ENCODE results near the gene IVL. TPM values are rescaled to one million over a fixed set of nuclear protein-coding genes. Genes with fewer than 3 reads are reported as not detected.

The IVL gene
- not detected in 2 replicates for polyA plus RNA-seq

GRCh38 chr1:152907686-152908601 lies at the start of gene IVL:
Gene IVL, plus strand, starts transcription at chr1:152908546. Its CDS starts 1,252 bp downstream, at chr1:152909798.

DNA sequence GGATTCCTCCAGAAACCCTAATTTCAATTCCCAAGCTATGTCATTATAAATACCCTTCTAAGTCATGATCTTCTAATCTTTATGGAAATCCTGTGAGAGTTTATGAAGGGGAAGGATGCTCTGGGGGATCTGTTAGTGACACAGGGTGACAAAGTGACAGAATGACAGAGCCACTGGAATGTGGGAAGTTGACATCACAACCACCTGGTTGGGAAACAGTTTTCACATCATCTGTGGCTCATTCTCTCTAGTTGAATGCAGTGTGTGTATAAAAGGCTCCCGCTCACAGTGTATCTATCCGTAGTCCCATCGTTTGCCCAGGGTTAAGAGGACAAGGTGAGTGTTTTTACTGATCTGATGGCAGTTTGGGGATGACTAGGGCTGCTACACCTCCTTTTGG lies 48.6 kb upstream of the IVL start, which contains the start of gene LCE7A:
Gene LCE7A (plus strand): TSS at position 301 of the 400 bp plus-strand sequence. CDS start 702 bp downstream, outside the sequence.

GRCh38 chr1:152878042-152878441 lies 30.3 kb upstream of the IVL start, which contains the start of gene SMCP:
Gene SMCP, plus strand, starts transcription at chr1:152878322. Its CDS starts 6,101 bp downstream, at chr1:152884423.

DNA sequence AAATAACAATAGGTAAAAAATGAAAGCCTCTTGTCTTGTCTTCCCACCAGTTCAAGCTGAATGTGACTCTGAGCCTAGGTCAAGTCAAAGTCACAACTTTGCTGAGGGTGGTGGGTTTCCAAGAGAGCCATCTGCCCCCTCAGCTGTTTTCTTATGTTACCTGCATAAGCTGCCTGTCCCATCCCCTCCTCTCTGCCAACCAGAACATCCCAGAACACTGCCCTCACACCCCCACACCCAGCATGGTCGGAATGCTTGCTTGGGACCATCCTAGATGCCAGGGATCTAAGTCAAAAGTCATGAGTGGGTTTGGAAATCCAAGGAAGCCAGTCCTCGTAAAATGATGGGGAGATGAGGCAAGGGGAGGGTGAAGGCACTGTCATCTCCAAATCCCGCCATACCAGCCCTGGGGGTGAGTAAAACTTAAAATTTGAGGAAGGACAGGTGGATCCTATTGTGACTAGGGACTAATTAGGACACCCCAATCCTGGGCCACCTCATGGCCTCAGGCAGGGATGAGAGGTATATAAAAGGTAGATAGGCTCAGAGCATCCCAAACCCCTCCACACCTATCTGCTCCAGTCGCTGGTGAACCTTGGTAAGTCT lies 38.4 kb downstream of the IVL start, which contains the start of gene SPRR5:
Gene SPRR5 (plus strand): TSS at position 556 of the 606 bp plus-strand sequence. CDS start 1,349 bp downstream, outside the sequence.

Other genes with a start within 250 kb of the IVL start
- not detected in 2 replicates for gene LCE2D, start 245.2 kb upstream of the IVL start, polyA plus RNA-seq
- not detected in 2 replicates for gene LCE2C, start 233.3 kb upstream of the IVL start, polyA plus RNA-seq
- gene LCE2B, start 222.4 kb upstream of the IVL start, polyA plus RNA-seq: not detected in 2 replicates
- gene LCE2A, start 210.2 kb upstream of the IVL start, polyA plus RNA-seq: not detected in 2 replicates
- not detected in 2 replicates for gene LCE4A, start 200.4 kb upstream of the IVL start, polyA plus RNA-seq
- not detected in 2 replicates for gene KPRP, start 150.5 kb upstream of the IVL start, polyA plus RNA-seq
- not detected in 2 replicates for gene LCE1F, start 133.4 kb upstream of the IVL start, polyA plus RNA-seq
- gene LCE1E, start 122.3 kb upstream of the IVL start, polyA plus RNA-seq: not detected in 2 replicates
- not detected in 2 replicates for gene LCE1D, start 111.8 kb upstream of the IVL start, polyA plus RNA-seq
- not detected in 2 replicates for gene LCE1C, start 101.9 kb upstream of the IVL start, polyA plus RNA-seq
- not detected in 2 replicates for gene LCE1B, start 96.6 kb upstream of the IVL start, polyA plus RNA-seq
- not detected in 2 replicates for gene LCE1A, start 81.1 kb upstream of the IVL start, polyA plus RNA-seq
- gene LCE6A, start 65.7 kb upstream of the IVL start, polyA plus RNA-seq: not detected in 2 replicates
- not detected in 2 replicates for gene LCE7A, start 48.5 kb upstream of the IVL start, polyA plus RNA-seq
- gene SMCP, start 30.2 kb upstream of the IVL start, polyA plus RNA-seq: not detected in 2 replicates
- gene SPRR5, start 38.7 kb downstream of the IVL start, polyA plus RNA-seq: not detected in 2 replicates
- not detected in 2 replicates for gene SPRR4, start 62.1 kb downstream of the IVL start, polyA plus RNA-seq
- gene SPRR1A, start 75.5 kb downstream of the IVL start, polyA plus RNA-seq: 1.3 TPM in 1 of 2 replicates, not detected in the other
- not detected in 2 replicates for gene SPRR3, start 93.2 kb downstream of the IVL start, polyA plus RNA-seq
- gene SPRR1B, start 122.7 kb downstream of the IVL start, polyA plus RNA-seq: not detected in 2 replicates
- gene SPRR2D, start 132.6 kb downstream of the IVL start, polyA plus RNA-seq: not detected in 2 replicates
- gene SPRR2A, start 149.0 kb downstream of the IVL start, polyA plus RNA-seq: not detected in 2 replicates
- gene SPRR2B, start 163.1 kb downstream of the IVL start, polyA plus RNA-seq: not detected in 2 replicates
- gene SPRR2E, start 186.0 kb downstream of the IVL start, polyA plus RNA-seq: not detected in 2 replicates
- gene SPRR2F, start 205.0 kb downstream of the IVL start, polyA plus RNA-seq: not detected in 2 replicates
- not detected in 2 replicates for gene SPRR2G, start 242.3 kb downstream of the IVL start, polyA plus RNA-seq

Data from Purkinje cell (primary cell).